ENCODE data around the gene ERRFI1.

ERRFI1 gene

DNA sequence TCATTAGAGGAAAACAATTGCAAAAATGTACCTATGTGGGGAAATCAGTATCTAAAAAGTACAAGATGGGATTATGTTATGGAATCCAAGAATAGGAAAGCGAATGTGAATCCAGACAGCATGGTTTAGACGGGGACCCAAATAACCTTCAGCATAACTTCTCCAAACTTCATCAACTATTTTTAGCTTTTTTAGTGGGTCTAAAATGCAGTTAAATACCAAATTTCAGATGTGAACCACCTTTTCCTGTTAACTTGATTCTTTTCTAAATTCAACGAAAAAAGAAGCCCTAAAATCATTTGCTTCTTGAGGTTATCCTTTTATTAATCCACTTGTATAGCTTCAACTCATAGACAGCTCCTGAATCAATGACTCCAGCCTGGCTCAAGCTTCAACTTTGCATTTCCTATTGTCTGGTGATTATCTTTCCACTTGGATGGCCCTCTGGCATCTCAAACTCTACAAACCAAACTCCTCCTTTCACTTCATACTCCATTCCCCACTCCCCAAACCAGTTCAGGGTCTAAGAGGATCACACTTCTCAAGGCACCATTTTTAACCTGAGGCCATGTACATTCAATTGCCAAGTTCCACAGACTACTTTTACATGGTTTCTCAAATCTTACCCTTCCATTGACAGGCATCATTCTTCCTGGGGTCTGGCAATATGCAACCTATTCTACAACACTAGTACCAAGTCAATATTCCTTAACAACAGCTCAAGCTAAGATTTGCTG, 7.4 kb downstream of the ERRFI1 start:
- DNase-seq (ENCODE audit: low read depth) = no peak

DNA sequence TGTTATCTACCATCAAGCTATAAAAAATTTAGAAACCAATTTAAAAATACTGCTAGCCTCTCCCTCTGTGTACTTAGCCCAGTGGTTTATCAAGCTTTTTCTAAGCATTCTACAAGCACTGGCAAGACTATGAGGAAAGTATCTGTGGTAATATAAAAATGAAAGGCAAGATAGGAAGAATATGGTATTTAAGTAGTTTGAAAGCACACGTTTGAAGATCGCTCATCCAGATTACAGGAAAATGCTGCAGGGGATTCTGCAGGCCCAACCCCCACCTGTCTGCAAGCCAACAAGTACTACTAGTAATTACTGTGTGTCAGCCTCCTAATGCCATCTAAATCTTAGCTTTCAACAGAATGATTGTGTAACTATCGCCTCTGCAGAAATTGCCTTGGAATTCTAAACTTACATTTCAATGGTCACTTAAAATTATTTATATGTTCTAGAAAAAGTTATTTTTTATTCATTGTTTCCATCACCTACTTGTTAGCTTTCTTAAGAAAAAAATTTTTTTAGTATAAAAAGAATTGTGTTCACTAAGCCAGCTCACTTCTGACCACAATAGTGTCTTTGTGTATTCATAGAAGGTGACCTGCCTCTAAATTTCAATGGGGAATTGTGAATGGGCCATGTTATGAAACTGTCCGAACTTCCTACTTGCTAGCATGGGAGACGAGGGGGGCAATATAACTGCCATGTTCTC, 8.5 kb downstream of the ERRFI1 start:
- DNase-seq (ENCODE audit: low read depth) = no peak

DNA sequence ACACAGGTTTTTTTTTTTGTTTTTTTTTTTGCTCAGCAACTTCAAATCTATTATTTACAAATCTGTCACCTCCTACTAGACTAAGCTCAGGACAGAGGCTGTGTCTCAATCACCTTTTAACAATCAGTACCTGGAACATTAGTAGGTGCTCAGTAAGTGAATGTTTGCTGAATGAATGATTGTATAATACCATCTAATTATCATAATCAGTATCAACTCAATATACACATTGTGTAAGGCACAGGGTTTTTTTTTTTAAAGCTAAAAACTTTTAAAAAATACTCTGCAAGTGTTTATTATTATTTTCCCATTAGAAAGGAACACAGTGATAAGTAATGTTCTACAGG, 9.2 kb downstream of the ERRFI1 start:
- DNase-seq (ENCODE audit: low read depth) = no peak

DNA sequence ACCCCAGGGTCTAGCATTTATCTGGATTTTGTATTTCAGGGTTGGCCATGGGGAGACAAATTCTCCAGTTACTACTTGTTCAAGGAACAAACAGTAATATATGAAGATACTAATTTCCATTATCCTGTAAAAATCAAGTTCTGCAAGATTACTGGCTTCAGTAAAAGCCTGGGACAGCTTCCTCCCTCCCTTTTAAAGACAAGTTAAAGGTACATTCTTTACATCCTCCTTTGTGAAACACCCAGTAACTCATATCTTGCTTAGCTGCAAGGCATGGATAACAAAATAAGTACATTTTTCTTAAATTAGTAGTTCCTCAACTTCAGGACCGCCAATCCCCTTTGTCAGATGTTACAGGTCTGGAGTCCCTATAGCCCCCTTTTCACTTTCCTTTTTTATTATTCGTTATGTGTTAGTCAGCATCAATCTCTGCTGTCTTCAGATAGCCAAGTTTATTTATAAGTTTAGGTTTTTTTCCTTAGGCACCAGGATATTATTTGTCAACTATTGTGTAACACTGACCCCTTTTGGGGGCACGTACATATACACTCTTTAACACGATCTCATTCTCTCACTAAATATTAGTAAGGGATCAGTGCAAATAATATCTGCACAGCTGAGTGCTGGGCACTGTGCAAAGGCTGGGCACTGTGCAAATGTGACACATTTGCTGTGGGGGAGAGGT, 9.8 kb downstream of the ERRFI1 start:
- DNase-seq (ENCODE audit: low read depth) = no peak

DNA sequence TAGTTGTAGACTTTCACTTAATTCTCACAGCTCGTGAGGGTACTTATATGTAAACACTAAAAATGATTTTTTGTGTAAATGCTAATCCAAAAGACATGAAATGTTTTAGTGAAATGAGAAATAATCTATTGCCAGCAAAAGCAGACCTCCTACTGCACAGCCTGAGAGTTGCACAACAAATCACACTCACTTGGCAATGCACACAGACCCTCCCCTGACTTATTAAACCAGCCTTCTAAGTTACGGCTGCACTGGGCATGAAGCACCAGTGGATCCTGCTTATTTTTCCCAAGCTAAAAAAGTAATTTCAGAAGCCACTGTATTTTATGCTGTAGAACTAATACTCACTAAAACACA, 10.3 kb downstream of the ERRFI1 start:
- no peak for DNase-seq (ENCODE audit: low read depth)

DNA sequence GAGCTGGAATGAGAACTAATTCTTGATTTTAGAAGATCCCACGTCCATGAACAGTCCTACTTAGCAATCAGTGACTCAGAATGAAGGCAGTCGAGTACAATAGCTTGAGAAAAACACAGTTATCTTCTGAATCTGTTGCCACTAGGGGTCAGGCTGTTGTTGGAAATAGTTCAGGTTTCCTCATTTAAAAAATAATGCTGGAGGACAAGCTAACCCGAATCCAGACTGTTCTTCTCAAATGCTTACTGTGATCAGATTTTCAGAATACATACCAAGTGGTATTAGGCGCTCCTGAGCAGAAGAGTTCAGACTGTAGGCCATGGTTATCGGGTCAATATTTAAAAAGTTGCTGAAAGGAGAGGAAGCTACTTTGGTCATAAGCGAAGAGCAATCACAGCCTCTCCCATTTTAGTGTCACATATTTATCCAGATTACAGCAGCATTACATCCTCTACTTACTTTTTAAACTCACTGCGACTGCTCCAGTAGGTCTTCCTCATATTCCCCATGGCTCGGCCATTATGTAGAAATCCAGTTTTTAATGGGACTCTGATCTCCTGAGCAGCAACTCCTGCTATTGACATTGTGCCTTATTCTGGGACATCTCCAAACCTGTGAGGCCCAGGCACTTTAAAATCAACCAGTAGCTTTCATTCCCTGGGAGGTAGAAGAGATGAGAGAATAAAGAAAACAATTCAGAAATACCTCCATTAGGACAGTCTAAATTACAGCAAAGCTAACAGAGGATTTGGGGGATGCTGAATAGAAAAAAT, 10.9 kb downstream of the ERRFI1 start:
- no peak for DNase-seq (ENCODE audit: low read depth)

DNA sequence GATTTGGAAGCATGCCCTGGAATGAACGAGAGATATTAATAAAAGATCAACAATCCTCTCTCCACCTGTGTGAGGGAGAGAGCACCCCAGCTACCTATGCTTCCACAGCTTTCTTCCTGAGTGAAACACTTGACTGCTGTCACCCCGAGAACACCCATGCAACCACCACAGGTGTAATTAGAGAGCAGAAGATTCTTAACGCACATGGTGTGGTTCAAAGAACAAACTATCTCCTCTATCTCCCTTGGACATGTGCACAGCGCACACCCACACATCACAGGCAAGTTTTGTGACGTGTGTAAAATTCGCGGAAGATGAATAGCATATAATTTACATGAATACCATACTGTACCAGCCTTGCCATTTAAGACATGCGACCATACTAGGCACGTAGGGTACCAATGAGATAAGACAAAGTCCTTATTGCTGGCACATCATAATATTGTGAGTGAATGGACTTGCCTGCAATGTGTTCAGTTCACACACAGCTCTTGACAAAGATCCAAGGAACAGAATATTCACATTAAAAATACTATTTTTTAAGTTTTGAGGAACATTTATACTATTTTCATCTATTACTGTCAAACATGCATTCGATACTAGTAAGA, 11.6 kb downstream of the ERRFI1 start:
- DNase-seq (ENCODE audit: low read depth) = no peak

DNA sequence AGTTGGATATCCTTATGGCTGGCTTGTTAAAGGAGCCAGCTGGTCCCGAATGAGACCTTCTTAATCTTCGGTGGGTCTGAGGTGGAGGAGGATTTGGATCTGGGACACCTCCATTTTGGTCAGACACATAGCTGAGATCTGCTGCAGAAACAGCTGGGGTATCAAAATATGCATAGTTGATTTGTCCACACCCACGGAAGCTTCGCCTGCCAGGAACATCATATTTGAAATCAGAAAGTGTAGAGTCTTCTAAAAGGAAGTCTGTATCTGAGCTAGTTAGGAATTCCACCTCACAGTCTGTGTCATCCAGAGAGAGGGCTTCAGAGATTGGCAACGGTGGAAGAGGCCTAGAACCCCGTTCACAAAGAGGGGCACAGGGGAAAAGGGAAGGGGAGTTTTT, 12.3 kb downstream of the ERRFI1 start:
- DNase-seq (ENCODE audit: low read depth) = no peak

- no peak for DNase-seq (ENCODE audit: low read depth)
These were observed 12.7 kb downstream of the ERRFI1 start for GRCh38 chr1:8013399-8013798.

GRCh38 chr1:8012955-8013354, 13.2 kb downstream of the ERRFI1 start:
- DNase-seq (ENCODE audit: low read depth) = no peak

DNA sequence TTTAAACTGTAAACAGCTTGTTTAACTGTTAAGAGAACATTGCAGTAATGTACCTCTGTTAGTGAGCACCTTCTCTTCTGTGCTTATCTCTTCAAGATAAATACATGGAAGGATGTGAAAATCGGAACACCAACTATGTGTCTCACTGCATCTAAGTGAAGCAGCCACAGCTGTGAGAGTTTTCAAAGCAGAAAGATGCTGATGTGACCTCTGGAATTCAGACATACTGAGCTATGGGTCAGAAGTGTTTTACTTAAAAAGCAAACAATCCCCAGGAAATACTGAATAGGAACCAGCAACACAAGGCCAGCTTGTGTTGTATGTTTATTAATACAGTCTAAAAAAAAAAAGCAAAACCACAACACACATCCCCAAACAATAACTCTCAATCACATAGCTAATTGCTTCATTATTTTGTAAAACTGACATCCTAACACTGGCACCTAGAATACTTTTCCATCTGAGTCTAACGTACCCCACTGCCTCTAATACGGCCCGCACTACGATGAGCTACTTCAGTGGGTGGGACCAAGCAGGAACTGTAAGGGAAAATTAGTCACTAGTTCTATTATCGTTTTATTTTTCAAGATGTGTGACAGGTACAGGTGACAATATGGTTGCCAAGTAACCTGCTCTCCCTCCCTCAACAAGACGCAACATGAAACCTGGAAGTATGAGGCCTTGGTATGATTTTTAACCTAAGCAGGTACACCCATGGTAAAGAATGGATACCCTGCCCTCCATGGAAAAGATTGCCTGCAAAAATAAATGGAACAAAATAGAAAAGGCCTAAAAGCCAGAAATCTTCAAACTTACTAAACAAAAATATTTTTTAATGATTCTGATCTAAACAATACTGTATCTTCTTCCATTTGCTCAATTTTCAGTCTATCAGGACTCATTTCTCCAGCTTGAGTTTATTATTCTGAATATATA, 13.9 kb downstream of the ERRFI1 start:
- DNase-seq (ENCODE audit: low read depth) = no peak

DNA sequence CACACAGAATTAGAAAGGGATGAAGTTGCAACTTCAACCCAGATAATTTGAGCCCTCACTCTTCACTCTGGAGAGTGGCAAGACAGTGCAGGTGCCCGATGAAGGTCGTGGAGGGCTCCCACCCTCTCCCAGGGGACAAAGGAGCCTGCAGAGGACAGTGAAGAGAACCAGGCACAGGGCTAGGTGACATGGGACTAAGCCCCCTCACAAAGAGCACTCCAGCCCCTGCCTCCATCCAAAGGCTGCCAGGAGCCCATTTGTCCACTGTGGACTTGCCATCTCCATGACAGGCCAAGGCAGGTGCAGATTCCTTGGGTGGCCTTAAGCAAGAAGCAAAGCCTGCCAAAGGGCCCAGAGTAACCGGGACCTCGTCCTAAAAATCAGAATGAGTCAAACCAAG, 15.1 kb downstream of the ERRFI1 start:
- no peak for DNase-seq (ENCODE audit: low read depth)

GRCh38 chr1:8010080-8010664, 15.9 kb downstream of the ERRFI1 start:
- DNase-seq (ENCODE audit: low read depth) = no peak

DNA sequence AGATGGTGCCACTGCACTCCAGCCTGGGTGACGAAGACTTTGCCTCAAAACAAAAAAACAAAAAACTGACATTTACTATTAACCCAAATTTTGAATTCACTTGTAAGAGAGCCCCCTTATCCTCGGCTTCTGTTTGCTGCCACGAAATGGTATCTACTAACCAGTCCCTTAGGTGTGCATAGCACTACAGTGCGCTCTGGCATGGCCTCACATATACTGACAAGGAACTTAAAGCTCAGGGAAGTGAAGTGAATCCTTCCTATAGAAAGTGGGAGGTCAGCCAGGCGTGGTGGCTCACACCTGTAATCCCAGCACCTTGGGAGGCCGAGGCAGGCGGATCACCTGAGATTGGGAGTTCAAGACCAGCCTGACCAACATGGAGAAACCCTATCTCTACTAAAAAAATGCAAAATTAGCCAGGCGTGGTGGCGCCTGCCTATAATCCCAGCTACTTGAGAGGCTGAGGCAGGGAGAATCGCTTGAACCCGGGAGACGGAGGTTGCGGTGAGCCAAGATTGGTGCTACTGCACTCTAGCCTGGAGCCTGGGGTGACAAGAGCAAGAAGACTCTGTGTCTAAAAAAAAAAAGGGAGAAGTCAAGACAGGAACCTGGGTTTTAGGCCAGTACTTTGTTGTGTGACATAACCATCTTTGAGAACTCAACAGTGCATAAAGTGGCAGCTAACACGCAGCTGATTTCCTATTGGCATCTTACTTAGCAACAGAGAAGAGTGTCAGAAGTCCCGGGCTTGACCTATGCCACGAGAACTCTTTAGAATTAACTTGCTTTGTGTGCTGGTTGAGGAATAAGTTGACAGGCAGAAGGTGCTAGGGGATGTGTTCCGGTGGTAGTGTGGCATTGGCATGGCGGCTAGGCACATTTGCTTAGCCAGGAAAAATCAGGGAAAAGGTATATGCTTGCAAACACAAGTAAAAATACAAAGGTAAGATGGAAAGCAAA, 16.8 kb downstream of the ERRFI1 start:
- no peak for DNase-seq (ENCODE audit: low read depth)

- no peak for DNase-seq (ENCODE audit: low read depth)
These were observed 19.8 kb downstream of the ERRFI1 start for GRCh38 chr1:8006037-8006963.

DNA sequence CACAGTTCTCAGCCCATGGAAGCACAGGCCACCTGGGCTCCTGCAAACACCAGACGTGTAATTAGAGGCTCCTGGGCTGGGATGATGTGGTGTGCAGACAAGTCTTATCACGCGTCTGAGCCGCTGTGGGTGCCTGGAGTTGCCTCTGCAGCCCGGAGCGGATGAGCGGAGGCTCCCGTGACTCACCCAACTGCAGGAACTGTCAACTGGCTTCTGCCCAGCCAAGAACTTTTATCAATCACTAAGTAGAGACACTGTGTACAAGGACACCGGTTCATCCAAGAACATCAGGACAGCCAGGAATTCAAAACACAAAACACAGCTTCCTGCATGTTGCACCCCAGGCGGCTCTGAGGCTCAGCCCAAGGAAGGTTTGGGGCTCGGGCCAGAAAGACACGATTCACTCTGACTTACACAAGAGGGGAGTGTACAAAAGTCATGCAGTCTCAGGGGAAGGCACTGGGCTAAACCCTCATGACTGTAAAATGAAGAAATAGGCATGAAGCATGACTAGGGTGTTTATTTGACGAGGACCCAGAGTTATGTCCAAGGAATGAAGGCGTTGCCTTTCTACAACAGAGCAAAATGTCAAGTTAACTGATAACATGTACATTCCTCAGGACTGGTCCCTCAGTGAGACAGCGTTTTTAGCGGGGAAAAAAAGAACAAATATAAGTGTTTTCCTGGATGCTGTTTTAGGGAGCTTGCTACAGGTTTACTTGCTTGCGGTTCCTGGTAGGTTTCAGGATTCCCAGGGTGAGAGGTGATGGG, 21.1 kb downstream of the ERRFI1 start:
- no peak for DNase-seq (ENCODE audit: low read depth)

- no peak for DNase-seq (ENCODE audit: low read depth)
These were observed 21.9 kb downstream of the ERRFI1 start for GRCh38 chr1:8004113-8004802.
